Kidney (tissue), 14 donors: ENCODE results near the gene BCL2L12. TPM values are rescaled to one million over a fixed set of nuclear protein-coding genes. Genes with fewer than 3 reads are reported as not detected.

Source experiments
- DNase-seq, 5 donors: peaks; one replicate each; pipeline ENCODE4 v3.0.0-alpha.2; 2013 to 2020
- FAIRE-seq: peaks from 2 replicates; lab custom pipeline; 2012; peaks lifted over from hg19 to GRCh38; lab: Jason Lieb, UNC
- H3K27ac ChIP-seq, 2 donors: one replicate each; pipeline ENCODE4 v1.7.0; 2013; ENCODE audit warnings: low read depth in 2 of 2, low read length in 2 of 2, inconsistent platforms in 1 of 2
- H3K27me3 ChIP-seq: one replicate; pipeline ENCODE4 v1.7.1; 2013; ENCODE audit warnings: low read length, inconsistent platforms; ENCODE audit not compliant: control insufficient read depth, insufficient read depth
- H3K36me3 ChIP-seq, 3 donors: one replicate each; pipeline versions ENCODE4 v1.7.0 to v1.7.1; 2013; ENCODE audit warnings: low read length in 3 of 3, control low read depth in 1 of 3, inconsistent platforms in 1 of 3; ENCODE audit not compliant: insufficient read depth in 3 of 3, control insufficient read depth in 2 of 3
- H3K4me1 ChIP-seq, 3 donors: one replicate each; pipeline versions ENCODE4 v1.7.0 to v1.7.1; 2013; ENCODE audit warnings: low read length in 3 of 3, inconsistent platforms in 1 of 3, low read depth in 1 of 3; ENCODE audit not compliant: control insufficient read depth in 2 of 3, insufficient read depth in 2 of 3
- H3K4me3 ChIP-seq, 3 donors: one replicate each; pipeline versions ENCODE4 v1.7.0 to v1.8.1; 2013; ENCODE audit warnings: low read length in 3 of 3, control low read depth in 1 of 3, inconsistent platforms in 1 of 3
- H3K9ac ChIP-seq, 3 donors: one replicate each; pipeline versions ENCODE4 v1.7.0 to v1.7.1; 2013; ENCODE audit warnings: low read length in 3 of 3, control low read depth in 1 of 3, inconsistent platforms in 1 of 3
- H3K9me3 ChIP-seq, 3 donors: one replicate each; pipeline versions ENCODE4 v1.7.0 to v1.7.1; 2013; ENCODE audit warnings: low read length in 3 of 3, control low read depth in 1 of 3, inconsistent platforms in 1 of 3; ENCODE audit not compliant: control insufficient read depth in 2 of 3, insufficient read depth in 1 of 3
- intact Hi-C: fragments of 100-400 bp; cut with DNase I; formaldehyde crosslinking; loops from one replicate; pipeline ENCODE4 v1.11.1; 2022
- polyA plus RNA-seq: library from polyadenylated mRNA; stranded (reverse); fragments of 350-450 nt; fragmentation: Illumina TruSeq; extraction: RNeasy Lipid Tissue Mini Kit (QIAGEN cat#74804); gene quantifications from one replicate; pipeline ENCODE4 v1.2.3, GENCODE V29; 2014; ENCODE audit warnings: low read depth, low replicate concordance; ENCODE audit not compliant: insufficient read depth
- total RNA-seq: library from RNA; stranded (reverse); fragmentation: NEBNext Ultra II Directional; extraction: Animal tissue kit (Norgen Biotek cat#: 25700); gene quantifications from one replicate; pipeline ENCODE4 v1.2.1, GENCODE V29; 2021
- TF ChIP-seq, protein P1 (sequence below): IDR thresholded peaks from 3 replicates; pipeline ENCODE4 v1.5.1; 2012; ENCODE audit warnings: mild to moderate bottlenecking, moderate library complexity, borderline replicate concordance; ENCODE audit not compliant: insufficient read depth; ENCODE audit errors: extremely low read depth
- donor health status: control.
- donor health status: control.
- donor health status: control.
- donor health status: control.
- donor health status: control.
- donor health status: DM: yes; HTN: yes; CAD: no.
- donor health status: Normal renal cell carcinoma (clear cell type).

The BCL2L12 gene
- total and polyA plus RNA-seq, 2 donors from 2014 or later, result 13.5 to 14.4 TPM

GRCh38 chr19:49687566-49688316 lies 22.0 kb downstream of the BCL2L12 start:
- H3K9ac ChIP-seq, result no peak overlapping the region
- intact Hi-C loops, result no loop called here
- peaks cover 0 to 20% (median 6%) of the 10 kb centered on the region in 3 donors for H3K4me1 ChIP-seq
- H3K4me3 ChIP-seq, result no peak overlapping the region
- FAIRE-seq (no peak), DNase-seq (peak in 3 of 5 donors; percentile 61 to 76 (median 66))
- H3K9me3 ChIP-seq, result no peaks in the 10 kb centered on the region
- TF ChIP-seq, protein P1, sequence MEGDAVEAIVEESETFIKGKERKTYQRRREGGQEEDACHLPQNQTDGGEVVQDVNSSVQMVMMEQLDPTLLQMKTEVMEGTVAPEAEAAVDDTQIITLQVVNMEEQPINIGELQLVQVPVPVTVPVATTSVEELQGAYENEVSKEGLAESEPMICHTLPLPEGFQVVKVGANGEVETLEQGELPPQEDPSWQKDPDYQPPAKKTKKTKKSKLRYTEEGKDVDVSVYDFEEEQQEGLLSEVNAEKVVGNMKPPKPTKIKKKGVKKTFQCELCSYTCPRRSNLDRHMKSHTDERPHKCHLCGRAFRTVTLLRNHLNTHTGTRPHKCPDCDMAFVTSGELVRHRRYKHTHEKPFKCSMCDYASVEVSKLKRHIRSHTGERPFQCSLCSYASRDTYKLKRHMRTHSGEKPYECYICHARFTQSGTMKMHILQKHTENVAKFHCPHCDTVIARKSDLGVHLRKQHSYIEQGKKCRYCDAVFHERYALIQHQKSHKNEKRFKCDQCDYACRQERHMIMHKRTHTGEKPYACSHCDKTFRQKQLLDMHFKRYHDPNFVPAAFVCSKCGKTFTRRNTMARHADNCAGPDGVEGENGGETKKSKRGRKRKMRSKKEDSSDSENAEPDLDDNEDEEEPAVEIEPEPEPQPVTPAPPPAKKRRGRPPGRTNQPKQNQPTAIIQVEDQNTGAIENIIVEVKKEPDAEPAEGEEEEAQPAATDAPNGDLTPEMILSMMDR, result no peak
- H3K27me3 ChIP-seq, result no peaks in the 10 kb centered on the region
- peak overlapping the region in 1 of 2 donors; percentile 53 for H3K27ac ChIP-seq
- peaks cover 0 to 16% (median 13%) of the 10 kb centered on the region in 3 donors for H3K36me3 ChIP-seq

- no peak for FAIRE-seq
- H3K4me1 ChIP-seq, result peaks cover 0 to 20% (median 6%) of the 10 kb centered on the region in 3 donors
- intact Hi-C loops, result no loop called here
- TF ChIP-seq, protein P1, result no peak
- peak overlapping the region in 1 of 2 donors; percentile 28 for H3K27ac ChIP-seq
- H3K9ac ChIP-seq, result no peak overlapping the region
- H3K9me3 ChIP-seq, result no peaks in the 10 kb centered on the region
- DNase-seq, result peak in 1 of 5 donors; percentile 58
- no peak overlapping the region for H3K4me3 ChIP-seq
- H3K36me3 ChIP-seq, result peaks cover 0 to 16% (median 13%) of the 10 kb centered on the region in 3 donors
- no peaks in the 10 kb centered on the region for H3K27me3 ChIP-seq
These were observed 22.9 kb downstream of the BCL2L12 start for GRCh38 chr19:49688531-49689132.

DNA sequence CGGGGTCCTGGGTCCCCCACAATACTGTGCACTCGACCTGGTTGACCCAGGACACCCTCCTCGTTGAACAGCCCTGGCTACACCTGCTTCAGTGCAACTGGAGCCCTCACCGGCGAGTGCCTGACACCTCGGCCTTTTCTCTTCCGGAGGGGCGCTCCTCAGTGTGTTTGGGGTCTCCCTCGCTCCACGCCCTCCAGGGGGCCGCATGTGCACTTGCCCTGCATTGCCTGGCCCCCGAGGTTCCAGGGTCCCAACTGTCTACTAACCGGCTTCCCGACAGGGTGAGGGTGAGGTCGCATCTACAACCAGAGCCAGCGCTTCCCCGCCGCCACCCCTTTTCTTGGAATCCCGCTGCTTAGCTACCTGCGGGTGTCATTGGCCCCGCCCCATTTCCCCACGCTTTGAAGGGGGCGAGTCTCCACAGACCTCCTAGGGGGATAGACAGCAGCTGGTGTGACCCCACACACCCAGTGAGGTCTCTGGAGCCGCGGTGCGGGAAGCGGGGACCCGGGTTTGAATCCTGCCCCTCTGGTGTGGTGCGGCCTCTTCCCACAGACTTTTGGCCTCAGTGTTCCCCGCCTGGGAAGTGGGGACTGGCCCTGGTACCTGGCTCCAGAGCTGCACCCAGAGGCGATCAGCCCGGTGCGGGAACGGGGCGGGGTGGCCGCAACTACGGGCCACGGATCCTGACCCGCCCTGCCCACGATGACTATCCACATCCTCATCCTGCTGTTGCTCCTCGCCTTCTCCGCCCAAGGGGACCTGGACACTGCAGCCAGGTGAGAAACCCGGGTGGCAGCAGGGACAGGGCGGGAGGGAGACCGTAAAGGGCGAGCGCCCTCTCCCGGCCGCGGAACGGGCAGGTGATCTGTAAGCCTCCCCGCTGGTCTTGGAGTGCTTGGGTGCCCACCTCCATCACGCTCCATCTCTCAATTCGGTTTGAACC lies 23.7 kb downstream of the BCL2L12 start, which contains the start of gene ADM5:
TSS of gene ADM5 (plus strand) at position 462 of the 946 bp plus-strand sequence. CDS start at position 706, 244 bp downstream.
- DNase-seq, result peak in 4 of 5 donors; percentile 69 to 84 (median 74)
- no peaks in the 10 kb centered on the region for H3K27me3 ChIP-seq
- intact Hi-C loops, result no loop called here
- peak within 1 kb of the TSS; percentile 37 to 62 (median 58) for H3K4me3 ChIP-seq
- H3K9me3 ChIP-seq, result no peaks in the 10 kb centered on the region
- peaks cover 0 to 12% (median 7%) of the 10 kb centered on the region in 3 donors for H3K36me3 ChIP-seq
- TF ChIP-seq, protein P1, result peak; percentile 44
- H3K4me1 ChIP-seq, result peaks cover 0 to 20% (median 6%) of the 10 kb centered on the region in 3 donors
- peak within 1 kb of the TSS in 2 of 3 donors; percentile 46 to 55 for H3K9ac ChIP-seq
- H3K27ac ChIP-seq, result peak within 1 kb of the TSS in 1 of 2 donors; percentile 28
- FAIRE-seq, result no peak
